ENCODE measurements around the gene AMH.

AMH gene

DNA sequence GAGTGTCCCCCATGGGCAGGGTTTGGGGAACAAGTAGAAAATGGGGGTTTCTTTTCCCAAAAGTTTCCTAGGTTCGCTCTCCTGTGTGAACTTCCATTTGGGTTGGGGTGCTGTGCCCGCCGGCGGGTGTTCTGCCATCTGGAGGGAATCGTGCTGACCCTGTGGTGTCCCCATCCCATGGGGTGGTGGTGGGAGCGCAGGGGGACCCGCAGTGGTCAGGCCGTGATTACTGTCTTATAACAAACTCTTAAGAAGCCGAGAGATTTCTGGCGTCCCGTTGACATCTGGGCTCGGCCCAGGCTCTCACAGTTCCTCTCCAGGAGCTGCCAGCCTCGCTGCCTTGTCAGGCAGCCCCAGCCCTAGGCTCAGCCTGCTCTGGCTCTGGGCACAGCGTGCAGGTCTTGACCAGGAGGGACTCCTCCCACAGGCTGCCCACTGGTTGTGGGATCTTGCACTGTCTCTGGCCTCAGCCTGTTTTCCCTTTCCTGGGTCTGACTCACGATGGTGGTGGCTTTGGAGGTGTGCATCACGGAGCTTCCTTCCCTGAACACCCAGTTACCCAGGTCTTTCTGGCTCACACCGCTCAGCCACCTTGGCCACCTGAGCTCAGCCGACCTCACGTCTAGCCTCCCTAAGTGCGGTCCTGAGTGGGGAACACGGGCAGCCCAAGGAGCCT is 47.5 kb upstream of the AMH start:
- Histone ChIP-seq H3K79me2 (ENCODE audit: insufficient read depth, low read length) (peaks cover 41% of the 10 kb centered on the region; the same call in 1 of the 2 replicates), H3K27me3 (ENCODE audit: insufficient read depth, low read length, poor library complexity, severe bottlenecking) (no peaks in the 10 kb centered on the region), H3K4me1 (ENCODE audit: insufficient read depth, low read length, poor library complexity, severe bottlenecking) (no peaks in the 10 kb centered on the region), H3K9me2 (replicated peaks; ENCODE audit: low read depth, low read length) (no peaks in the 10 kb centered on the region), H4K20me1 (ENCODE audit: insufficient read depth, low read length, poor library complexity, severe bottlenecking) (peaks cover 28% of the 10 kb centered on the region), H3K9ac (ENCODE audit: low read depth, low read length, poor library complexity, severe bottlenecking) (no peak overlapping the region), H3K4me2 (ENCODE audit: low read depth, low read length, poor library complexity, severe bottlenecking) (no peak overlapping the region), H3K4me3 (ENCODE audit: low read length, poor library complexity, severe bottlenecking) (no peak overlapping the region), H2AFZ (ENCODE audit: low read length) (no peak overlapping the region), H3K9me3 (ENCODE audit: insufficient read depth, low read depth, low read length) (no peaks in the 10 kb centered on the region), H3F3A (ENCODE audit: low read depth) (no peaks in the 10 kb centered on the region), H3K36me3 (ENCODE audit: insufficient read depth, low read length) (peaks cover 67% of the 10 kb centered on the region; the same call in 1 of the 2 replicates)
- TF ChIP-seq EZH2phosphoT487 (IDR thresholded peaks at IDR 0.05; ENCODE audit: borderline replicate concordance) = no peak
- TF ChIP-seq, protein P1, sequence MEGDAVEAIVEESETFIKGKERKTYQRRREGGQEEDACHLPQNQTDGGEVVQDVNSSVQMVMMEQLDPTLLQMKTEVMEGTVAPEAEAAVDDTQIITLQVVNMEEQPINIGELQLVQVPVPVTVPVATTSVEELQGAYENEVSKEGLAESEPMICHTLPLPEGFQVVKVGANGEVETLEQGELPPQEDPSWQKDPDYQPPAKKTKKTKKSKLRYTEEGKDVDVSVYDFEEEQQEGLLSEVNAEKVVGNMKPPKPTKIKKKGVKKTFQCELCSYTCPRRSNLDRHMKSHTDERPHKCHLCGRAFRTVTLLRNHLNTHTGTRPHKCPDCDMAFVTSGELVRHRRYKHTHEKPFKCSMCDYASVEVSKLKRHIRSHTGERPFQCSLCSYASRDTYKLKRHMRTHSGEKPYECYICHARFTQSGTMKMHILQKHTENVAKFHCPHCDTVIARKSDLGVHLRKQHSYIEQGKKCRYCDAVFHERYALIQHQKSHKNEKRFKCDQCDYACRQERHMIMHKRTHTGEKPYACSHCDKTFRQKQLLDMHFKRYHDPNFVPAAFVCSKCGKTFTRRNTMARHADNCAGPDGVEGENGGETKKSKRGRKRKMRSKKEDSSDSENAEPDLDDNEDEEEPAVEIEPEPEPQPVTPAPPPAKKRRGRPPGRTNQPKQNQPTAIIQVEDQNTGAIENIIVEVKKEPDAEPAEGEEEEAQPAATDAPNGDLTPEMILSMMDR (conservative IDR thresholded peaks at IDR 0.05; ENCODE audit: low read length) = no peak

DNA sequence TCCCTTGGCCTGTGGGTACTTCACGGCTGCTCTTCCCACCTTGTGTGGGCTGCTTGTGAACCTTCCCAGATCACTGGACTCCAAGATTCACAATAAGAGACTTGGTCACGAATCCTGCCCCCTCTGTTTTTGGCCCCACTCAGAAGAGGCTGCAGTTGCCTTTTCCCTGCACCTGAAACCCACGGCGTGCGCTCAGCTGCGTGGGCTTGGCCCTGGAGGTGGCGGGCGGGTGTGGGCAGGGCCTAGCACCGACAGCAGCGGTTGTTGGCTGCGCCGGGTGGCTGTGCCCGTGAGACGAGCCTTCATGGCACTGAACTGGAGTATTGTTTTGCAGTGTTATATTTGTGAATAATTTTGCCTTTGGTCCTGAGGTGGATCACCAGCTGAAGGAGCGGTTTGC is 46.8 kb upstream of the AMH start:
- no peaks in the 10 kb centered on the region for H3K9me2 ChIP-seq (replicated peaks; ENCODE audit: low read depth, low read length)
- H4K20me1 ChIP-seq (ENCODE audit: insufficient read depth, low read length, poor library complexity, severe bottlenecking) = peaks cover 25% of the 10 kb centered on the region
- no peaks in the 10 kb centered on the region for H3F3A ChIP-seq (ENCODE audit: low read depth)
- H3K4me3 ChIP-seq (ENCODE audit: low read length, poor library complexity, severe bottlenecking) = no peak overlapping the region
- H3K79me2 ChIP-seq (ENCODE audit: insufficient read depth, low read length) = peaks cover 34% of the 10 kb centered on the region; the same call in 1 of the 2 replicates
- no peaks in the 10 kb centered on the region for H3K9me3 ChIP-seq (ENCODE audit: insufficient read depth, low read depth, low read length)
- H3K4me2 ChIP-seq (ENCODE audit: low read depth, low read length, poor library complexity, severe bottlenecking) = no peak overlapping the region
- no peak overlapping the region for H2AFZ ChIP-seq (ENCODE audit: low read length)
- H3K9ac ChIP-seq (ENCODE audit: low read depth, low read length, poor library complexity, severe bottlenecking) = no peak overlapping the region
- no peak for TF ChIP-seq EZH2phosphoT487 (IDR thresholded peaks at IDR 0.05; ENCODE audit: borderline replicate concordance)
- TF ChIP-seq, protein P1 (conservative IDR thresholded peaks at IDR 0.05; ENCODE audit: low read length) = no peak
- H3K27me3 ChIP-seq (ENCODE audit: insufficient read depth, low read length, poor library complexity, severe bottlenecking) = no peaks in the 10 kb centered on the region
- peaks cover 67% of the 10 kb centered on the region; the same call in 1 of the 2 replicates for H3K36me3 ChIP-seq (ENCODE audit: insufficient read depth, low read length)
- no peaks in the 10 kb centered on the region for H3K4me1 ChIP-seq (ENCODE audit: insufficient read depth, low read length, poor library complexity, severe bottlenecking)

DNA sequence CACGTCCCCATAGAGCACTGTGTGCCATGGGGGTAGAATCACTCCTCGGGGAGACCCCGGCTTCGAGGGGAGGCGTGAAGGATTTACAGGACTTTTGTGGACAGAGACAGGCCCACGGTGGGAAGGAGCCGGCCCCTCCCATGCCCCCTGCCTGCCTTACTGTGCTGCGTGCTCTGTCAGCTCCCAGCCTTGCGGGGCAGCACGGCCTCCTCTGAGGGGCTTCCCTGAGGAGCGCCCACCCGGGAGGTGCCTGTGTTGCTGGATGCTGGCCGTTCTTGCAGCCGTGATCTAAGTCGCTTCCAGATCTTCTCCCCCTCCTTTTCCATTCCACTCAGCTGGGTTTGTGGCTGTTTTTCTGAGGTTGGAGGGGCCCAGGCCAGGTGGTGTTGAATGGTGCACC is 42.1 kb upstream of the AMH start:
- Histone ChIP-seq H3K9me3 (ENCODE audit: insufficient read depth, low read depth, low read length) (no peaks in the 10 kb centered on the region), H3K4me1 (ENCODE audit: insufficient read depth, low read length, poor library complexity, severe bottlenecking) (no peaks in the 10 kb centered on the region), H3F3A (ENCODE audit: low read depth) (no peaks in the 10 kb centered on the region), H3K9me2 (replicated peaks; ENCODE audit: low read depth, low read length) (no peaks in the 10 kb centered on the region), H4K20me1 (ENCODE audit: insufficient read depth, low read length, poor library complexity, severe bottlenecking) (no peaks in the 10 kb centered on the region), H3K4me3 (ENCODE audit: low read length, poor library complexity, severe bottlenecking) (no peak overlapping the region), H3K9ac (ENCODE audit: low read depth, low read length, poor library complexity, severe bottlenecking) (no peak overlapping the region), H3K79me2 (ENCODE audit: insufficient read depth, low read length) (peaks cover 4% of the 10 kb centered on the region; the same call in 1 of the 2 replicates), H2AFZ (ENCODE audit: low read length) (no peak overlapping the region), H3K4me2 (ENCODE audit: low read depth, low read length, poor library complexity, severe bottlenecking) (no peak overlapping the region), H3K36me3 (ENCODE audit: insufficient read depth, low read length) (peaks cover 94% of the 10 kb centered on the region; the same call in 1 of the 2 replicates), H3K27me3 (ENCODE audit: insufficient read depth, low read length, poor library complexity, severe bottlenecking) (no peaks in the 10 kb centered on the region)
- TF ChIP-seq, protein P1 (conservative IDR thresholded peaks at IDR 0.05; ENCODE audit: low read length) = no peak
- no peak for TF ChIP-seq EZH2phosphoT487 (IDR thresholded peaks at IDR 0.05; ENCODE audit: borderline replicate concordance)

Data from Loucy (cell line).